Tibial nerve (tissue), 4 donors: ENCODE results near the gene AP3B1. TPM values are rescaled to one million over a fixed set of nuclear protein-coding genes. Genes with fewer than 3 reads are reported as not detected.

Source experiments
- DNase-seq, 2 donors: peaks; one replicate each; pipeline ENCODE4 v3.0.0-alpha.2; 2019; ENCODE audit warnings: low spot score in 2 of 2
- H3K27ac ChIP-seq, 4 donors: fragments of 200-600 bp; sonication (generic) in 3 of 4; one replicate each; pipeline ENCODE4 v1.5.1; 2017 to 2019; ENCODE audit warnings: mild to moderate bottlenecking in 1 of 4
- H3K27me3 ChIP-seq, 2 donors: fragments of 200-600 bp; sonication (generic) in 1 of 2; one replicate each; pipeline versions ENCODE4 v1.5.1 to v1.6.0; 2017 to 2019
- H3K36me3 ChIP-seq, 3 donors: fragments of 200-600 bp; sonication (generic); one replicate each; pipeline ENCODE4 v1.5.1; 2018 to 2019
- H3K4me1 ChIP-seq, 4 donors: fragments of 200-600 bp; sonication (generic) in 3 of 4; one replicate each; pipeline ENCODE4 v1.5.1; 2017 to 2019
- H3K4me3 ChIP-seq, 4 donors: fragments of 200-600 bp; sonication (generic) in 3 of 4; one replicate each; pipeline ENCODE4 v1.5.1; 2017 to 2019; ENCODE audit warnings: mild to moderate bottlenecking in 1 of 4, moderate library complexity in 1 of 4
- H3K9me3 ChIP-seq, 4 donors: fragments of 200-600 bp; sonication (generic) in 3 of 4; one replicate each; pipeline ENCODE4 v1.5.1; 2017 to 2019
- EP300 ChIP-seq, 2 donors: sonication (generic); formaldehyde crosslinking; IDR thresholded peaks; one replicate each; pipeline ENCODE4 v1.6.1; 2017; ENCODE audit warnings: antibody characterized with exemption in 2 of 2, mild to moderate bottlenecking in 1 of 2
- POLR2A ChIP-seq, 2 donors: fragments of 450-650 bp; IDR thresholded peaks; one replicate each; pipeline ENCODE4 v1.6.1; 2017; ENCODE audit warnings: antibody characterized with exemption in 2 of 2, mild to moderate bottlenecking in 2 of 2, moderate library complexity in 2 of 2
- WGBS, 2 donors: methylation state at CpG; one replicate each; pipeline ENCODE4 v1.1.5; 2018; 5-methylcytosine and 5-hydroxymethylcytosine counted together
- total RNA-seq, 4 donors: library from RNA; depleted of rRNA; stranded (reverse); fragments of >200 nt; gene quantifications; one replicate each; pipeline ENCODE4 v1.1.0, GENCODE V29; 2016
- TF ChIP-seq, protein P1 (sequence below), 5 experiments: fragments of 200-600 bp in 3 of 5; fragments of 450-650 bp in 2 of 5; sonication (generic) in 3 of 5; IDR thresholded peaks; one replicate each; pipeline ENCODE4 v1.5.1; 2016 to 2019; ENCODE audit warnings: antibody characterized with exemption in 5 of 5, mild to moderate bottlenecking in 3 of 5, moderate library complexity in 2 of 5

The AP3B1 gene
- total RNA-seq, 4 donors from 2014 or later: 23.1 to 51.0 (median 44.2) TPM

DNA sequence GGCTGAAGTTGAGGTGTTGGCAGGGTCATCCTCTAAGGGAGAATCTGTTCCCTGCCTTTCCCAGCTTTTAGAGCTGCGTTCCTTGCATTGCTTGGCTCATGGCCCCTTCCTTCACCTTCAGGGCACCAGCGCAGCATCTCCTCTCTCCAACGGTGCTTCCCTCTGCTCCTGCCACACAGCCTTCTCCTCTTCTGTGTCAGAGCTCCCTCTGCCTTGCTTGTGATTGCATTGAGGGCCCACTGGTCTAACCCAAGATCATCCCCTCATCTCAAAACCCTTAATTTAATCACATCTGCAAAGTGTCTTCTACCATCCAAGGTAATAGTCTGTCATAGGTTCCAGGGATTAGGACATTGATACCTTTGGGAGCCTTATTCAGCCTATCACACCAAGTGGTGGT, 312.7 kb downstream of the AP3B1 start:
- Histone ChIP-seq H3K36me3 (no peaks in the 10 kb centered on the region), H3K4me1 (peaks cover 0 to 5% (median 0%) of the 10 kb centered on the region in 4 donors), H3K9me3 (no peaks in the 10 kb centered on the region), H3K27me3 (peaks cover 0 to 3% of the 10 kb centered on the region in 2 donors), H3K27ac (no peak overlapping the region), H3K4me3 (no peak overlapping the region)
- 80 to 82% methylated on average over 3 of the region's 3 CpGs for WGBS, 2 donors
- TF ChIP-seq, protein P1, sequence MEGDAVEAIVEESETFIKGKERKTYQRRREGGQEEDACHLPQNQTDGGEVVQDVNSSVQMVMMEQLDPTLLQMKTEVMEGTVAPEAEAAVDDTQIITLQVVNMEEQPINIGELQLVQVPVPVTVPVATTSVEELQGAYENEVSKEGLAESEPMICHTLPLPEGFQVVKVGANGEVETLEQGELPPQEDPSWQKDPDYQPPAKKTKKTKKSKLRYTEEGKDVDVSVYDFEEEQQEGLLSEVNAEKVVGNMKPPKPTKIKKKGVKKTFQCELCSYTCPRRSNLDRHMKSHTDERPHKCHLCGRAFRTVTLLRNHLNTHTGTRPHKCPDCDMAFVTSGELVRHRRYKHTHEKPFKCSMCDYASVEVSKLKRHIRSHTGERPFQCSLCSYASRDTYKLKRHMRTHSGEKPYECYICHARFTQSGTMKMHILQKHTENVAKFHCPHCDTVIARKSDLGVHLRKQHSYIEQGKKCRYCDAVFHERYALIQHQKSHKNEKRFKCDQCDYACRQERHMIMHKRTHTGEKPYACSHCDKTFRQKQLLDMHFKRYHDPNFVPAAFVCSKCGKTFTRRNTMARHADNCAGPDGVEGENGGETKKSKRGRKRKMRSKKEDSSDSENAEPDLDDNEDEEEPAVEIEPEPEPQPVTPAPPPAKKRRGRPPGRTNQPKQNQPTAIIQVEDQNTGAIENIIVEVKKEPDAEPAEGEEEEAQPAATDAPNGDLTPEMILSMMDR (IDR thresholded peaks at IDR 0.05): no peak
- TF ChIP-seq POLR2A (IDR thresholded peaks at IDR 0.05): no peak
- TF ChIP-seq EP300 (IDR thresholded peaks at IDR 0.05): no peak
- DNase-seq: no peak

DNA sequence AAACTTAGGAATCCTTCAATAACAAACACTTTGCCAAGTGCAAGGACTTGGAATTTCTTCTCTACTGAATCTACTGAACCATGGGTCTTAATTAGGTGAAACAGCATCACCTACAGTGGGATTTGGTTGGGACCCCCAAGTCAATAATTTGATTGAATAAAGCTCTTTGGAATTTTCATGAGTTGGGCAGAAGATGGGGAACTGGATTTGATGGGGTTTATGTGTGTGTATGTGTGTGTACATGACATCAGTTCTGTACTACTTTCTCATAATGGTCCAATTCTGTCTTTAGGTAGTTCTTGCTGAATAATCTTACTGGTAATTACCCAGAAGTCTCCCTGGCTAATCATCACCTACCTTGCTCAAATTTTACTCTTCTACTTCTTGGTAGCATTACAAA, 319.9 kb downstream of the AP3B1 start:
- Histone ChIP-seq H3K27me3 (peaks cover 0 to 46% of the 10 kb centered on the region in 2 donors), H3K4me3 (no peak overlapping the region), H3K9me3 (no peaks in the 10 kb centered on the region), H3K27ac (no peak overlapping the region), H3K36me3 (no peaks in the 10 kb centered on the region), H3K4me1 (peaks cover 0 to 23% (median 8%) of the 10 kb centered on the region in 4 donors)
- no peak for DNase-seq
- no peak for TF ChIP-seq POLR2A (IDR thresholded peaks at IDR 0.05)

DNA sequence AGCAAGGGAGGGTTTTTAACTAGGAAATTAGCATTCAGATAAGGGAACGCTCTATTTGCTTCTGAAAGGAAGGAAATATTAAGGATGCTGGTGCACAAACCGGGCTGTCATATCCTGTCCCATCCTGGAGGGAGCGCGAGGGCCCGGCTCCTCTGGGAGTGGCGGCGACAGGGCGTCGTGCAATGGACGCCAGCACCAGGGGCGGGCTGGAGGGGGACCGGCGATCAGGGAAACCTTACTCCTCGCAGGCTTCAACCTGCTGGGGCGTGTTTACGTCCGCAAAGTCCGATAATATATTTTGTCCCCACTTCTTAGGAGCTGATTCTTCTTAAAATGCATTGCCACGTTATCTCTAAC, 321.3 kb downstream of the AP3B1 start:
- TF ChIP-seq, protein P1 (IDR thresholded peaks at IDR 0.05): no peak
- TF ChIP-seq POLR2A (IDR thresholded peaks at IDR 0.05) (no peak), EP300 (IDR thresholded peaks at IDR 0.05) (no peak)
- H3K27me3 ChIP-seq: peaks cover 0 to 56% of the 10 kb centered on the region in 2 donors

GRCh38 chr5:77972469-77973252, 321.8 kb downstream of the AP3B1 start:
- Histone ChIP-seq H3K27ac (no peak overlapping the region), H3K9me3 (no peaks in the 10 kb centered on the region), H3K4me1 (peaks cover 0 to 23% (median 8%) of the 10 kb centered on the region in 4 donors), H3K36me3 (no peaks in the 10 kb centered on the region), H3K27me3 (peaks cover 0 to 57% of the 10 kb centered on the region in 2 donors), H3K4me3 (peak overlapping the region; percentile 5 to 47 (median 28))
- TF ChIP-seq EP300 (IDR thresholded peaks at IDR 0.05): no peak
- WGBS, 2 donors: 2% methylated on average over 50 to 54 of the region's 57 CpGs
- no peak for DNase-seq

More for the DNA sequence above, 321.3 kb downstream of the AP3B1 start:
- WGBS, 2 donors: 14 to 17% methylated on average over 19 of the region's 19 CpGs
- Histone ChIP-seq H3K4me1 (peaks cover 0 to 23% (median 8%) of the 10 kb centered on the region in 4 donors), H3K36me3 (no peaks in the 10 kb centered on the region), H3K27ac (no peak overlapping the region), H3K4me3 (peak overlapping the region in 1 of 4 donors; percentile 47), H3K9me3 (no peaks in the 10 kb centered on the region)
- DNase-seq: no peak

- 20 to 31% methylated on average over 16 of the region's 16 CpGs for WGBS, 2 donors
- Histone ChIP-seq H3K36me3 (no peaks in the 10 kb centered on the region), H3K27ac (no peak overlapping the region), H3K27me3 (peaks cover 0 to 57% of the 10 kb centered on the region in 2 donors), H3K9me3 (no peaks in the 10 kb centered on the region), H3K4me1 (peaks cover 0 to 23% (median 8%) of the 10 kb centered on the region in 4 donors), H3K4me3 (peak overlapping the region; percentile 5 to 47 (median 28))
- no peak for DNase-seq
- TF ChIP-seq, protein P1 (IDR thresholded peaks at IDR 0.05): no peak
- TF ChIP-seq EP300 (IDR thresholded peaks at IDR 0.05) (no peak), POLR2A (IDR thresholded peaks at IDR 0.05) (no peak)
These were observed 322.6 kb downstream of the AP3B1 start for GRCh38 chr5:77971776-77972468.

GRCh38 chr5:77970891-77971290, 323.6 kb downstream of the AP3B1 start:
- 85 to 92% methylated on average over 5 of the region's 5 CpGs for WGBS, 2 donors
- no peak for TF ChIP-seq EP300 (IDR thresholded peaks at IDR 0.05)
- peaks cover 0 to 23% (median 8%) of the 10 kb centered on the region in 4 donors for H3K4me1 ChIP-seq
- no peaks in the 10 kb centered on the region for H3K36me3 ChIP-seq
- peaks cover 0 to 57% of the 10 kb centered on the region in 2 donors for H3K27me3 ChIP-seq
- no peak overlapping the region for H3K4me3 ChIP-seq
- no peaks in the 10 kb centered on the region for H3K9me3 ChIP-seq
- H3K27ac ChIP-seq: no peak overlapping the region
- DNase-seq: no peak
